SU-DHL-6 (cell line): ENCODE results near the gene TDP1.

Source experiments
- CTCF ChIP-seq: fragments of 200-600 bp; sonication (generic); IDR thresholded peaks from one replicate; pipeline ENCODE4 v1.5.1; 2017; ENCODE audit warnings: antibody characterized with exemption, mild to moderate bottlenecking, low read length, moderate library complexity; ENCODE audit not compliant: insufficient read depth, poor library complexity, severe bottlenecking
- EZH2phosphoT487 ChIP-seq: fragments of 200-600 bp; sonication (generic), shearing (Covaris generic); conservative IDR thresholded peaks from 2 replicates; pipeline ENCODE4 v1.6.1; 2018; ENCODE audit warnings: mild to moderate bottlenecking, antibody characterized with exemption, low read length, moderate library complexity, mixed read lengths

- TF ChIP-seq CTCF = no peak
- no peak for TF ChIP-seq EZH2phosphoT487
Measured at GRCh38 chr14:89955022-89955744, 544 bp upstream of the TDP1 start.
